ENCODE measurements around the gene COMMD8. TPM values are rescaled to one million over a fixed set of nuclear protein-coding genes. Genes with fewer than 3 reads are reported as not detected.

COMMD8 gene
- total and polyA plus RNA-seq, 4 donors = 3.6 to 17.5 (median 9.0) TPM

DNA sequence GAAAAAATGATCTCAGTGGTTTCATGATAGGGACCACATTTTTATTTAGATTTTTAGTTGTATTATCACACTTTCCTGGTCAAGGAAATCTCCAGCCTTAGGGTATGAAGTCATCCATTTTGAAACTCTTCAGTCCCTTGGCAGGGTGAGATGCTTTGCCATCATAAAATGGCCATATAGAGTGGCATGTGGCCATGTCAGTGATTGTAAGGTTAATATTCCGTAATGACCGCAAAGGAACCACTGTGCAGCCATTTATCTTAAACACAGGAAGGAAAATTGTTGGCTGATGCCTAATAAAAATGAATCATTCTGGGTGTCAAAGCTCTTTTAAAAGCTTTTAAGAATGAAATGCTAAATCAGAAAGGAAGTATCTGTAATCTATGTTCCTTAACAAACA is 35.6 kb downstream of the COMMD8 start:
- no peaks in the 10 kb centered on the region for H3K9me3 ChIP-seq (ENCODE audit: control insufficient read depth in 4 of 4, low read length in 3 of 4)
- H3K4me3 ChIP-seq (ENCODE audit: low read depth in 1 of 3, low read length in 3 of 3) = no peak overlapping the region
- no peaks in the 10 kb centered on the region for H3K27me3 ChIP-seq (ENCODE audit: control insufficient read depth in 4 of 4, insufficient read depth in 4 of 4, low read length in 3 of 4)
- H3K9ac ChIP-seq (ENCODE audit: low read depth in 1 of 2, low read length in 2 of 2) = no peak overlapping the region
- 70% methylated on average over 2 of the region's 2 CpGs for WGBS
- no peaks in the 10 kb centered on the region for H3K36me3 ChIP-seq (ENCODE audit: control insufficient read depth in 4 of 4, insufficient read depth in 3 of 4, low read depth in 1 of 4, low read length in 3 of 4)
- TF ChIP-seq YY1 (IDR thresholded peaks at IDR 0.05) (no peak), FOXA1 (IDR thresholded peaks at IDR 0.05) (no peak), TAF1 (conservative IDR thresholded peaks at IDR 0.05) (no peak), HNF4G (IDR thresholded peaks at IDR 0.05) (no peak), EGR1 (IDR thresholded peaks at IDR 0.05; ENCODE audit: low read depth in 2 of 2) (no peak), NR2F2 (IDR thresholded peaks at IDR 0.05) (no peak), GABPA (IDR thresholded peaks at IDR 0.05 in 1 of 2, conservative IDR thresholded peaks at IDR 0.05 in 1 of 2) (no peak), HNF4A (conservative IDR thresholded peaks at IDR 0.05) (no peak), SP1 (IDR thresholded peaks at IDR 0.05) (no peak), JUND (IDR thresholded peaks at IDR 0.05) (no peak)
- TF ChIP-seq, protein P1, sequence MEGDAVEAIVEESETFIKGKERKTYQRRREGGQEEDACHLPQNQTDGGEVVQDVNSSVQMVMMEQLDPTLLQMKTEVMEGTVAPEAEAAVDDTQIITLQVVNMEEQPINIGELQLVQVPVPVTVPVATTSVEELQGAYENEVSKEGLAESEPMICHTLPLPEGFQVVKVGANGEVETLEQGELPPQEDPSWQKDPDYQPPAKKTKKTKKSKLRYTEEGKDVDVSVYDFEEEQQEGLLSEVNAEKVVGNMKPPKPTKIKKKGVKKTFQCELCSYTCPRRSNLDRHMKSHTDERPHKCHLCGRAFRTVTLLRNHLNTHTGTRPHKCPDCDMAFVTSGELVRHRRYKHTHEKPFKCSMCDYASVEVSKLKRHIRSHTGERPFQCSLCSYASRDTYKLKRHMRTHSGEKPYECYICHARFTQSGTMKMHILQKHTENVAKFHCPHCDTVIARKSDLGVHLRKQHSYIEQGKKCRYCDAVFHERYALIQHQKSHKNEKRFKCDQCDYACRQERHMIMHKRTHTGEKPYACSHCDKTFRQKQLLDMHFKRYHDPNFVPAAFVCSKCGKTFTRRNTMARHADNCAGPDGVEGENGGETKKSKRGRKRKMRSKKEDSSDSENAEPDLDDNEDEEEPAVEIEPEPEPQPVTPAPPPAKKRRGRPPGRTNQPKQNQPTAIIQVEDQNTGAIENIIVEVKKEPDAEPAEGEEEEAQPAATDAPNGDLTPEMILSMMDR (IDR thresholded peaks at IDR 0.05; ENCODE audit: low read depth, low read length, missing input control) = no peak
- TF ChIP-seq, protein P2, sequence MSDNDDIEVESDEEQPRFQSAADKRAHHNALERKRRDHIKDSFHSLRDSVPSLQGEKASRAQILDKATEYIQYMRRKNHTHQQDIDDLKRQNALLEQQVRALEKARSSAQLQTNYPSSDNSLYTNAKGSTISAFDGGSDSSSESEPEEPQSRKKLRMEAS (IDR thresholded peaks at IDR 0.05) = no peak
- TF ChIP-seq, protein P3, sequence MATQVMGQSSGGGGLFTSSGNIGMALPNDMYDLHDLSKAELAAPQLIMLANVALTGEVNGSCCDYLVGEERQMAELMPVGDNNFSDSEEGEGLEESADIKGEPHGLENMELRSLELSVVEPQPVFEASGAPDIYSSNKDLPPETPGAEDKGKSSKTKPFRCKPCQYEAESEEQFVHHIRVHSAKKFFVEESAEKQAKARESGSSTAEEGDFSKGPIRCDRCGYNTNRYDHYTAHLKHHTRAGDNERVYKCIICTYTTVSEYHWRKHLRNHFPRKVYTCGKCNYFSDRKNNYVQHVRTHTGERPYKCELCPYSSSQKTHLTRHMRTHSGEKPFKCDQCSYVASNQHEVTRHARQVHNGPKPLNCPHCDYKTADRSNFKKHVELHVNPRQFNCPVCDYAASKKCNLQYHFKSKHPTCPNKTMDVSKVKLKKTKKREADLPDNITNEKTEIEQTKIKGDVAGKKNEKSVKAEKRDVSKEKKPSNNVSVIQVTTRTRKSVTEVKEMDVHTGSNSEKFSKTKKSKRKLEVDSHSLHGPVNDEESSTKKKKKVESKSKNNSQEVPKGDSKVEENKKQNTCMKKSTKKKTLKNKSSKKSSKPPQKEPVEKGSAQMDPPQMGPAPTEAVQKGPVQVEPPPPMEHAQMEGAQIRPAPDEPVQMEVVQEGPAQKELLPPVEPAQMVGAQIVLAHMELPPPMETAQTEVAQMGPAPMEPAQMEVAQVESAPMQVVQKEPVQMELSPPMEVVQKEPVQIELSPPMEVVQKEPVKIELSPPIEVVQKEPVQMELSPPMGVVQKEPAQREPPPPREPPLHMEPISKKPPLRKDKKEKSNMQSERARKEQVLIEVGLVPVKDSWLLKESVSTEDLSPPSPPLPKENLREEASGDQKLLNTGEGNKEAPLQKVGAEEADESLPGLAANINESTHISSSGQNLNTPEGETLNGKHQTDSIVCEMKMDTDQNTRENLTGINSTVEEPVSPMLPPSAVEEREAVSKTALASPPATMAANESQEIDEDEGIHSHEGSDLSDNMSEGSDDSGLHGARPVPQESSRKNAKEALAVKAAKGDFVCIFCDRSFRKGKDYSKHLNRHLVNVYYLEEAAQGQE (IDR thresholded peaks at IDR 0.05) = no peak
- TF ChIP-seq, protein P4, sequence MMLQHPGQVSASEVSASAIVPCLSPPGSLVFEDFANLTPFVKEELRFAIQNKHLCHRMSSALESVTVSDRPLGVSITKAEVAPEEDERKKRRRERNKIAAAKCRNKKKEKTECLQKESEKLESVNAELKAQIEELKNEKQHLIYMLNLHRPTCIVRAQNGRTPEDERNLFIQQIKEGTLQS (IDR thresholded peaks at IDR 0.05) = no peak
- no peak overlapping the region for H3K27ac ChIP-seq (ENCODE audit: low read depth in 1 of 2, low read length in 2 of 2)
- DNase-seq (ENCODE audit: low spot score) = no peak
- no peaks in the 10 kb centered on the region for H3K4me1 ChIP-seq (ENCODE audit: control insufficient read depth in 4 of 4, insufficient read depth in 4 of 4, low read length in 3 of 4)

DNA sequence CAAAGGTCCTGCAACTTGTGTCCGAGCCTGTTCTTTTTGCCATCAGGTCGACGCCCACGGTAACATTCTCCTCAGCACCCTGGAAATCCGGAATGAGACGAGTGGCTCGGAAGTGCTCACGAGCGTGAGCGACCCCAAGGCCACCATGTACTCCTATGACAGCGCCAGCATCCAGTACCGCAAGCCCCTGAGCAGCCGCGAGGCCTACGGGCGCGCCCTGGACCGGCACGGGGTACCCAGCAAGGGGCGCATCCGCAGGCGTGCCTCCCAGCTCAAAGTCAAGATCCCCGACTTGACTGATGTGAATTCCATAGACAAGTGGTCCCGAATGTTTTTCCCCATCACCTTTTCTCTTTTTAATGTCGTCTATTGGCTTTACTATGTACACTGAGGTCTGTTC is 37.9 kb downstream of the COMMD8 start:
- Histone ChIP-seq H3K9ac (ENCODE audit: low read depth in 1 of 2, low read length in 2 of 2) (no peak overlapping the region), H3K4me3 (ENCODE audit: low read depth in 1 of 3, low read length in 3 of 3) (no peak overlapping the region), H3K4me1 (ENCODE audit: control insufficient read depth in 4 of 4, insufficient read depth in 4 of 4, low read length in 3 of 4) (no peaks in the 10 kb centered on the region), H3K27me3 (ENCODE audit: control insufficient read depth in 4 of 4, insufficient read depth in 4 of 4, low read length in 3 of 4) (peaks cover 0 to 3% (median 0%) of the 10 kb centered on the region in 4 donors), H3K36me3 (ENCODE audit: control insufficient read depth in 4 of 4, insufficient read depth in 3 of 4, low read depth in 1 of 4, low read length in 3 of 4) (no peaks in the 10 kb centered on the region), H3K27ac (ENCODE audit: low read depth in 1 of 2, low read length in 2 of 2) (no peak overlapping the region), H3K9me3 (ENCODE audit: control insufficient read depth in 4 of 4, low read length in 3 of 4) (no peaks in the 10 kb centered on the region)
- no peak for DNase-seq (ENCODE audit: low spot score)
- 91% methylated on average over 25 of the region's 25 CpGs for WGBS
- TF ChIP-seq EGR1 (IDR thresholded peaks at IDR 0.05; ENCODE audit: low read depth in 2 of 2) (no peak), SP1 (IDR thresholded peaks at IDR 0.05) (no peak), FOXA1 (IDR thresholded peaks at IDR 0.05) (no peak), RXRA (IDR thresholded peaks at IDR 0.05) (no peak), TAF1 (conservative IDR thresholded peaks at IDR 0.05) (no peak), RAD21 (IDR thresholded peaks at IDR 0.05) (no peak)
- TF ChIP-seq, protein P5, sequence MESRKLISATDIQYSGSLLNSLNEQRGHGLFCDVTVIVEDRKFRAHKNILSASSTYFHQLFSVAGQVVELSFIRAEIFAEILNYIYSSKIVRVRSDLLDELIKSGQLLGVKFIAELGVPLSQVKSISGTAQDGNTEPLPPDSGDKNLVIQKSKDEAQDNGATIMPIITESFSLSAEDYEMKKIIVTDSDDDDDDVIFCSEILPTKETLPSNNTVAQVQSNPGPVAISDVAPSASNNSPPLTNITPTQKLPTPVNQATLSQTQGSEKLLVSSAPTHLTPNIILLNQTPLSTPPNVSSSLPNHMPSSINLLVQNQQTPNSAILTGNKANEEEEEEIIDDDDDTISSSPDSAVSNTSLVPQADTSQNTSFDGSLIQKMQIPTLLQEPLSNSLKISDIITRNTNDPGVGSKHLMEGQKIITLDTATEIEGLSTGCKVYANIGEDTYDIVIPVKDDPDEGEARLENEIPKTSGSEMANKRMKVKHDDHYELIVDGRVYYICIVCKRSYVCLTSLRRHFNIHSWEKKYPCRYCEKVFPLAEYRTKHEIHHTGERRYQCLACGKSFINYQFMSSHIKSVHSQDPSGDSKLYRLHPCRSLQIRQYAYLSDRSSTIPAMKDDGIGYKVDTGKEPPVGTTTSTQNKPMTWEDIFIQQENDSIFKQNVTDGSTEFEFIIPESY (IDR thresholded peaks at IDR 0.05) = no peak

All from liver (tissue), 9 donors.